ENCODE measurements around the gene TFAP2E.

Gene TFAP2E

GRCh38 chr1:35537806-35538205 lies 35.3 kb upstream of the TFAP2E start:
- H3K79me2 ChIP-seq: peaks cover 6% of the 10 kb centered on the region
- no peak overlapping the region for H3K4me2 ChIP-seq (ENCODE audit: low read length)
- no peaks in the 10 kb centered on the region for H3K9me3 ChIP-seq (ENCODE audit: control insufficient read depth, low read length)
- no peak for TF ChIP-seq CTCF (IDR thresholded peaks at IDR 0.05)
- H3K27me3 ChIP-seq (ENCODE audit: control insufficient read depth, insufficient read depth, low read length): no peaks in the 10 kb centered on the region
- H3K4me3 ChIP-seq (ENCODE audit: low read depth, low read length): no peak overlapping the region
- H3K27ac ChIP-seq: no peak overlapping the region
- H2AFZ ChIP-seq: no peak overlapping the region
- no peaks in the 10 kb centered on the region for H3K36me3 ChIP-seq (ENCODE audit: control insufficient read depth, insufficient read depth, low read length)
- no peaks in the 10 kb centered on the region for H3K4me1 ChIP-seq
- H3K9ac ChIP-seq: no peak overlapping the region

- no peaks in the 10 kb centered on the region for H3K4me1 ChIP-seq
- no peaks in the 10 kb centered on the region for H3K27me3 ChIP-seq (ENCODE audit: control insufficient read depth, insufficient read depth, low read length)
- H3K36me3 ChIP-seq (ENCODE audit: control insufficient read depth, insufficient read depth, low read length): no peaks in the 10 kb centered on the region
- no peaks in the 10 kb centered on the region for H3K9me3 ChIP-seq (ENCODE audit: control insufficient read depth, low read length)
- no peak overlapping the region for H3K27ac ChIP-seq
- H2AFZ ChIP-seq: no peak overlapping the region
- no peak overlapping the region for H3K9ac ChIP-seq
- no peak for TF ChIP-seq CTCF (IDR thresholded peaks at IDR 0.05)
- H3K4me2 ChIP-seq (ENCODE audit: low read length): no peak overlapping the region
- no peak overlapping the region for H3K4me3 ChIP-seq (ENCODE audit: low read depth, low read length)
- H3K79me2 ChIP-seq: peaks cover 14% of the 10 kb centered on the region
These were observed 33.9 kb upstream of the TFAP2E start for GRCh38 chr1:35539073-35539823.

GRCh38 chr1:35539824-35540261 lies 33.3 kb upstream of the TFAP2E start:
- H3K27me3 ChIP-seq (ENCODE audit: control insufficient read depth, insufficient read depth, low read length): no peaks in the 10 kb centered on the region

GRCh38 chr1:35544976-35545375 lies 28.1 kb upstream of the TFAP2E start:
- H3K27ac ChIP-seq: no peak overlapping the region
- no peaks in the 10 kb centered on the region for H3K27me3 ChIP-seq (ENCODE audit: control insufficient read depth, insufficient read depth, low read length)
- H3K9me3 ChIP-seq (ENCODE audit: control insufficient read depth, low read length): no peaks in the 10 kb centered on the region
- H2AFZ ChIP-seq: no peak overlapping the region
- H3K36me3 ChIP-seq (ENCODE audit: control insufficient read depth, insufficient read depth, low read length): no peaks in the 10 kb centered on the region
- peak; percentile 27 for TF ChIP-seq CTCF (IDR thresholded peaks at IDR 0.05)
- H3K4me1 ChIP-seq: peaks cover 3% of the 10 kb centered on the region
- no peak overlapping the region for H3K4me3 ChIP-seq (ENCODE audit: low read depth, low read length)
- H3K4me2 ChIP-seq (ENCODE audit: low read length): no peak overlapping the region
- H3K9ac ChIP-seq: no peak overlapping the region
- H3K79me2 ChIP-seq: peaks cover 34% of the 10 kb centered on the region

More at GRCh38 chr1:35539824-35540261, 33.3 kb upstream of the TFAP2E start:
- no peak for TF ChIP-seq CTCF (IDR thresholded peaks at IDR 0.05)
- Histone ChIP-seq H3K27ac (no peak overlapping the region), H3K79me2 (peaks cover 18% of the 10 kb centered on the region), H3K9ac (no peak overlapping the region), H3K4me2 (ENCODE audit: low read length) (no peak overlapping the region), H3K4me1 (no peaks in the 10 kb centered on the region), H3K4me3 (ENCODE audit: low read depth, low read length) (no peak overlapping the region), H3K9me3 (ENCODE audit: control insufficient read depth, low read length) (no peaks in the 10 kb centered on the region), H2AFZ (no peak overlapping the region), H3K36me3 (ENCODE audit: control insufficient read depth, insufficient read depth, low read length) (no peaks in the 10 kb centered on the region)

GRCh38 chr1:35546614-35547013 lies 26.5 kb upstream of the TFAP2E start:
- Histone ChIP-seq H3K9ac (no peak overlapping the region), H3K27ac (no peak overlapping the region), H3K36me3 (ENCODE audit: control insufficient read depth, insufficient read depth, low read length) (no peaks in the 10 kb centered on the region), H3K9me3 (ENCODE audit: control insufficient read depth, low read length) (no peaks in the 10 kb centered on the region), H3K4me2 (ENCODE audit: low read length) (no peak overlapping the region), H3K4me1 (peaks cover 3% of the 10 kb centered on the region), H3K27me3 (ENCODE audit: control insufficient read depth, insufficient read depth, low read length) (no peaks in the 10 kb centered on the region), H3K4me3 (ENCODE audit: low read depth, low read length) (no peak overlapping the region), H2AFZ (no peak overlapping the region), H3K79me2 (peaks cover 34% of the 10 kb centered on the region)
- TF ChIP-seq CTCF (IDR thresholded peaks at IDR 0.05): no peak
